MCF 10A (cell line): ENCODE data around the gene USP25. TPM values are rescaled to one million over a fixed set of nuclear protein-coding genes. Genes with fewer than 3 reads are reported as not detected.

Experiments used
- BruUV-seq: library from RNA; stranded (reverse); fragments of 400-500 nt; replicated peaks from 2 replicates; lab custom pipeline; 2021; lab: Mats Ljungman, UMichigan
- CTCF ChIA-PET: fragments of 300-600 bp; sonication (Branson Sonifier 250); formaldehyde crosslinking; extraction: SDS; loops from one replicate; lab custom pipeline; 2021; ENCODE audit warnings: antibody characterized with exemption, inconsistent platforms; lab: Yijun Ruan, JAX
- POLR2A ChIA-PET: fragments of 300-600, 350-650 bp; sonication (Branson Sonifier 250); formaldehyde crosslinking; extraction: SDS; loops from one replicate; lab custom pipeline; 2020; ENCODE audit warnings: antibody characterized with exemption, inconsistent platforms; lab: Yijun Ruan, JAX
- DNase-seq: peaks from one replicate; pipeline ENCODE4 v3.0.0-alpha.2; 2018; ENCODE audit not compliant: unreplicated experiment
- H3K27ac Mint-ChIP-seq: one replicate; pipeline ENCODE4 v1.8.0; 2022; ENCODE audit warnings: mild to moderate bottlenecking, low read depth, mixed read lengths; ENCODE audit not compliant: unreplicated experiment
- H3K27me3 Mint-ChIP-seq: one replicate; pipeline ENCODE4 v1.8.0; 2022; ENCODE audit warnings: mixed read lengths; ENCODE audit not compliant: insufficient read depth, unreplicated experiment
- H3K36me3 Mint-ChIP-seq: one replicate; pipeline ENCODE4 v1.8.0; 2022; ENCODE audit warnings: mild to moderate bottlenecking, moderate library complexity, mixed read lengths; ENCODE audit not compliant: insufficient read depth, unreplicated experiment
- H3K4me1 Mint-ChIP-seq: one replicate; pipeline ENCODE4 v1.8.0; 2022; ENCODE audit warnings: mixed read lengths; ENCODE audit not compliant: insufficient read depth, unreplicated experiment
- H3K4me3 Mint-ChIP-seq: one replicate; pipeline ENCODE4 v1.8.0; 2022; ENCODE audit warnings: mild to moderate bottlenecking, moderate library complexity, mixed read lengths; ENCODE audit not compliant: unreplicated experiment
- H3K9me3 Mint-ChIP-seq: one replicate; pipeline ENCODE4 v1.8.0; 2022; ENCODE audit warnings: mixed read lengths; ENCODE audit not compliant: unreplicated experiment
- intact Hi-C: fragments of 100-400 bp; cut with micrococcal nuclease; formaldehyde crosslinking; loops from 2 replicates; pipeline ENCODE4 v1.14.1; 2022
- total RNA-seq: library from RNA; stranded (reverse); gene quantifications from 2 replicates; pipeline ENCODE4 v1.2.3, GENCODE V29; 2022
- TF ChIP-seq, protein P1 (sequence below): fragments of 200-600 bp; IDR thresholded peaks from one replicate; pipeline ENCODE4 v1.8.0; 2022; ENCODE audit warnings: antibody characterized with exemption, mild to moderate bottlenecking; ENCODE audit not compliant: unreplicated experiment

USP25 gene
- total RNA-seq, 1 experiment from 2014 or later: 90.8 TPM

DNA sequence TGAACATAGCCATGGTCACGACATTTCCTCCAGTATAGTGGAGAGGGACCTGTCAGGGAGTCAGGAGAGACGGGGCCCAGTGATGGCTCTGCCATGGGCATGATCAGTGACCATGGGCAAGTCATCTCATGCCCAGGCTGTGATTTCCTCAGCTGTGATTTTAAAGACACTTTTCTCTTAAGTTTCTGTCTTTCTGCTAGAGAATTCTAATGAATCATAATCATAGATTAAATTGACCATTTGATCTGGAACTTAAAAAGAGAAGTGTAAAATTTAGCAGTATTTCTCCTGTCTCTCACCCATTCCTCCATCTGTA lies 112.7 kb downstream of the USP25 start:
- H3K9me3 Mint-ChIP-seq: no peaks in the 10 kb centered on the region
- H3K27ac Mint-ChIP-seq: no peak overlapping the region
- POLR2A ChIA-PET: interaction anchor here (0.7 to 2.2 kb wide), 5 partner anchors 8 to 173 kb away, joined by 3 to 8 read pairs (median 3); partner anchors contain the start of gene USP25
- no peak for DNase-seq
- H3K36me3 Mint-ChIP-seq: peaks cover 12% of the 10 kb centered on the region
- CTCF ChIA-PET: interaction anchor here (0.7 to 1.9 kb wide), 3 partner anchors 11 to 196 kb away, joined by 4 to 9 read pairs (median 5); no protein-coding TSS in a partner anchor
- TF ChIP-seq, protein P1, sequence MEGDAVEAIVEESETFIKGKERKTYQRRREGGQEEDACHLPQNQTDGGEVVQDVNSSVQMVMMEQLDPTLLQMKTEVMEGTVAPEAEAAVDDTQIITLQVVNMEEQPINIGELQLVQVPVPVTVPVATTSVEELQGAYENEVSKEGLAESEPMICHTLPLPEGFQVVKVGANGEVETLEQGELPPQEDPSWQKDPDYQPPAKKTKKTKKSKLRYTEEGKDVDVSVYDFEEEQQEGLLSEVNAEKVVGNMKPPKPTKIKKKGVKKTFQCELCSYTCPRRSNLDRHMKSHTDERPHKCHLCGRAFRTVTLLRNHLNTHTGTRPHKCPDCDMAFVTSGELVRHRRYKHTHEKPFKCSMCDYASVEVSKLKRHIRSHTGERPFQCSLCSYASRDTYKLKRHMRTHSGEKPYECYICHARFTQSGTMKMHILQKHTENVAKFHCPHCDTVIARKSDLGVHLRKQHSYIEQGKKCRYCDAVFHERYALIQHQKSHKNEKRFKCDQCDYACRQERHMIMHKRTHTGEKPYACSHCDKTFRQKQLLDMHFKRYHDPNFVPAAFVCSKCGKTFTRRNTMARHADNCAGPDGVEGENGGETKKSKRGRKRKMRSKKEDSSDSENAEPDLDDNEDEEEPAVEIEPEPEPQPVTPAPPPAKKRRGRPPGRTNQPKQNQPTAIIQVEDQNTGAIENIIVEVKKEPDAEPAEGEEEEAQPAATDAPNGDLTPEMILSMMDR: no peak
- intact Hi-C loops: no loop called here
- no TSS peak for BruUV-seq
- peaks cover 10% of the 10 kb centered on the region for H3K4me1 Mint-ChIP-seq
- H3K27me3 Mint-ChIP-seq: no peaks in the 10 kb centered on the region
- no peak overlapping the region for H3K4me3 Mint-ChIP-seq

DNA sequence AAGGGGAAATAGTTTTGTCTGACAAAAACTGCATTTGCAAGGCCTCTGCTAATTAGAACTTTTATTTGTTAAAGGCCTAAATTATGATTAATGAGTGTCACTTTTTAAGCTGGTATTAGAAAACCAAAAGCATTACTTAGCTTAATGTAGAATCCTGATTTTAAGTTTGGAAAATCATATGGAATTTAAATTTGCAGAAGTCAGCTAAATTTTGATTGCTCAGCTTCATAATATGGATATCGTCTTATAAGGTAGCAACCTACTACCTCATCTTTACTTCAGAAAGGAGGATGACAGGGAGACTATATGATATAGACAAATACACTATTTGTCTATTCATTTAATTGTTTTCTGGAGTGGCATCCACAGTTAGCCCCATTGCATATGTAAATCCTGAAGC lies 114.0 kb downstream of the USP25 start:
- Mint-ChIP-seq H3K36me3 (peaks cover 21% of the 10 kb centered on the region), H3K4me1 (peaks cover 13% of the 10 kb centered on the region), H3K9me3 (no peaks in the 10 kb centered on the region), H3K4me3 (no peak overlapping the region), H3K27me3 (no peaks in the 10 kb centered on the region), H3K27ac (no peak overlapping the region)
- intact Hi-C loops: no loop called here
- CTCF ChIA-PET: interaction anchor here (1.9 kb wide), 1 partner anchor 18 kb away, joined by 9 read pairs; no protein-coding TSS in a partner anchor
- POLR2A ChIA-PET: interaction anchor here (0.6 to 1.2 kb wide), 3 partner anchors 9 to 1023 kb away, joined by 3 to 5 read pairs (median 3); no protein-coding TSS in a partner anchor
- TF ChIP-seq, protein P1: no peak
- no peak for DNase-seq
- no TSS peak for BruUV-seq

DNA sequence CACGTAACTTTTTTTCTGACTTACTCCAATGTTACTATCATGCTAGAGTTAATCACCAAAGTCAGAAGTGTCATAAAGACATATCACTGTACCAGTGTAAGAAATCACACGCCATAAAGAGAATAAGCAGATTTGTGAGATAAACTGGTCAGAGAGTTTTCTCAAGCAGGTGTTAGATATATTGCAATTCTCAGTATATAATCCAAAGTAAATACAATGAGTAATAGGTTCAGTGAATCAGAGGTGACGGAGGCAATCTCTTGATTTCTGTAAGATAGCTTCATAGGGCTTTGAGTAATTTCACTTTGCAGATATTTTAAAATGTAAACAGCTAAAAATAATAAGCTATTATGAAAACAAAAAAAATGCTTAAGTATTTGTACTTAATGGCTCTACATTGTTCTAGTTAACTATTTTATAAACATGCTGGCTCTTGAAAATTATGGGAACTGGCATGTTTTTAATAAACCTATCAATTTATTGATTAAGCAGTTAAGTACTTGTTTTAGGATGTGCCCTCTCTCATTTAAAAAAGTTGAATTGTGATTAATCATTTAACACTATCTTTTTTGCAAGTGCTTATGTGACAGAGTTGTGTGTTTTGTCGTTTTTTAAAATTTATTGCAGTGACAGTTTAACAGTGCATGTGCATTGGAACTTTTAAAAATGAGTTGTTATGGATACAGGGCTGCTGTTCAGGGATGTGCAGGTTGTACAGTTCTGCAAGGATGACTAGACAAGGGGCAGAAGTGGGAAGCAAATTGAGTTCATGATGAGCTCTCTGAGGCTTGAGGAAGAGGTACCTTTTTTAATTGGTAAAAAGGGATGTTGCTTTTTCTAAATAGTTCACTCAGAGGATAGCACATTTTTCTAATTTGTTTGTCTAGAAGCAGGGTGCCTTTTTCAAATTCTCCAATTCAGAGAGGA lies 119.1 kb downstream of the USP25 start:
- POLR2A ChIA-PET: interaction anchor here (0.7 to 2.2 kb wide), 12 partner anchors 9 to 784 kb away, joined by 3 to 12 read pairs (median 3); partner anchors contain the start of genes NRIP1 and USP25
- no peaks in the 10 kb centered on the region for H3K27me3 Mint-ChIP-seq
- CTCF ChIA-PET: interaction anchor here (0.6 kb wide), 2 partner anchors 486 to 1168 kb away, joined by 3 read pairs; no protein-coding TSS in a partner anchor
- peak; percentile 79 for DNase-seq
- TF ChIP-seq, protein P1: no peak
- intact Hi-C loops: no loop called here
- peaks cover 24% of the 10 kb centered on the region for H3K36me3 Mint-ChIP-seq
- H3K27ac Mint-ChIP-seq: no peak overlapping the region
- BruUV-seq: no TSS peak
- peaks cover 25% of the 10 kb centered on the region for H3K4me1 Mint-ChIP-seq
- no peaks in the 10 kb centered on the region for H3K9me3 Mint-ChIP-seq
- no peak overlapping the region for H3K4me3 Mint-ChIP-seq

DNA sequence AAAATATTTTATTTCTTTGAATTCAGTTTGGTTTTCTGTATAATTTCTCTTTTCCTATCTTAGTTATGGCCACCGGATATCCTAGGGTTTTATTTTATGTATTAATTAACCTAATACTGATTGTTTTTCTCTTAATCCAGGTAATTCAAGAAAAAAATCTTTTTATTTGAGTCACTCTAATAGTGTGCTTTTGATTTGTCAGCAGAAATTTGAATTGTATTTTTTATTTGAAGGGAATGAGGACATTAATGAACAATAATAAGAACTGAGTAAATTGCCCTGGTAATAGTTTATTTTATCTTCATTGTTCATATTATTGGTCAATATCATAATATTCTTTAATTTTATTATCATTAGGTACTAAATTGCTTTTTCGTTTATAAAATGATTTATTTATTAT lies 120.1 kb downstream of the USP25 start:
- POLR2A ChIA-PET: interaction anchor here (0.7 to 2.2 kb wide), 4 partner anchors 18 to 678 kb away, joined by 3 to 5 read pairs (median 3); no protein-coding TSS in a partner anchor
- H3K36me3 Mint-ChIP-seq: peaks cover 35% of the 10 kb centered on the region
- BruUV-seq: no TSS peak
- H3K4me3 Mint-ChIP-seq: no peak overlapping the region
- intact Hi-C loops: no loop called here
- CTCF ChIA-PET: interaction anchor here (0.7 kb wide), 1 partner anchor 100 kb away, joined by 3 read pairs; no protein-coding TSS in a partner anchor
- no peaks in the 10 kb centered on the region for H3K9me3 Mint-ChIP-seq
- TF ChIP-seq, protein P1: no peak
- no peak for DNase-seq
- H3K27me3 Mint-ChIP-seq: no peaks in the 10 kb centered on the region
- H3K4me1 Mint-ChIP-seq: peaks cover 25% of the 10 kb centered on the region
- H3K27ac Mint-ChIP-seq: no peak overlapping the region
